GM18508 (cell line): ENCODE results near the gene PHF1.
"Not testable (repeated sequence)": the region's sequence is repeated elsewhere in the genome, so short reads cannot be mapped to it uniquely, and the experiment has no call there.

Source experiments
- ATAC-seq: cut with Tn5 transposase; IDR thresholded peaks from one replicate; pipeline ENCODE4 v1.9.1; 2021; ENCODE audit warnings: moderate number of reproducible peaks; ENCODE audit not compliant: insufficient read depth, unreplicated experiment

The PHF1 gene

GRCh38 chr6:33410711-33411631 lies at the start of gene PHF1:
Gene PHF1, plus strand, starts transcription at chr6:33411014. Its CDS starts 1,250 bp downstream, at chr6:33412264.
- ATAC-seq: no peak

- not testable (repeated sequence) for ATAC-seq
Measured at GRCh38 chr6:33363486-33363885, 47.3 kb upstream of the PHF1 start.

DNA sequence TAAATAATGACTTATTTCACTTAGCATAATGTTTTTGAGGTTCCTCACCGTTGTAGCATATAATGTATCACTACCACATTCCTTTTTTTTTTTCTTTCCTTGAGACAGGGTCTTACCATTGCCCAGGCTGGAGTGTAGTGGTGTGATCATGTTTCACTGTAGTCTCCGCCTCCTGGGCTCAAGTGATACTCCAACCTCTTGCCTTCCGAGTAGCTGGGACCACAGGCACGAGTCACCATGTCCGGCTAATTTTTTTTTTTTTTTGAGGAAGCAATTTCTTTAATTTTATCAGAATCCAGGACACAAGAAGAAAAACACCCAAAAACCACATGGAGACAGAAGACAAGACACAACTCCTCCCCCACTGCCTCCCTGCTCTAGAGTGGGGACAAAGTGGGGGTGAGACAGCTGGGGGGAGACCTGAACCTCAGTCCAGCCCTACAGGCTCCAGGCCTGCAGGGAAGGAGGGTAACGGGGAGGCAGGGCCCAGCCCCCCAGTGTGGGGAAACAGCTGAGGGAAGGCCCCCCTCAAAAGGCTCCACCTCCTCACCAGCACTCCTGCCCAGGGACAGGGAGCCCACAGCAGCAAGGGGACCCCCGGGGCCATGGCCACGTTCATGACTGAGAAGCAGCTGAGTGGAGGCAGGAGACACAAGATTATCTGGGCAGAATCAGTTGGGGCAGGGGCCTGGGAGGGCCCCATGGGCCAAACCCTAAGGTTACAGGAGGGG lies 46.2 kb upstream of the PHF1 start:
- not testable (repeated sequence) for ATAC-seq

- not testable (repeated sequence) for ATAC-seq
Measured at GRCh38 chr6:33365206-33365971, 45.4 kb upstream of the PHF1 start.

DNA sequence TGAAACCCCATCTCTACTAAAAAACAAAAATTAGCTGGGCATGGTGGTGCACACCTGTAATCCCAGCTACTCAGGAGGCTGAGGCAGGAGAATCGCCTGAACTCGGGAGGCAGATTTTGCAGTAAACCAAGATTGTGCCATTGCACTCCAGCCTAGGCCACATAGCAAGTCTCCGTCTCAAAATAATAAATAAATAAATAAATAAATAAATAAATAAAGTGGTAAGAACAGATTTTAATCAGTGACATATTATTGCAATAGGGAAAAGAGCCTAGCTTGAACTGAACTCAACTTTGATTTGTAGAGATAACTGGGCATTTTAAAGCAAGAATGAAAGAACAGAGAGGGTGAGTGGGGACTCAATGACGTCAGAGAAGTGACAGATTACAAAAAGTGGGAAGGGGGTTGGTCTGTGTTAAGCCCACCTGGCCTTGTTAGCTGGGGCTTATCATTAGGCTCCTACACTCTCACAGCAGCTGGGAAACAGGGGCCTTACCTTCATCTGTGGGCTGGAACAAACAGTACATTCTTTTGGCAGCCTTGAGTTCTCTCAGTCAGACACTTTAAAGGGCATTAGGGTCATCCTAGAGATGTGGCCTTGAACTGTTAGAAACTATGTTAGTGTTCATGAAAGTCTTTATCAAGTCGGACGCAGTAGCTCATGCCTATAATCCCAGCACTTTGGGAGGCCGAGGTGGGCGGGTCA lies 43.7 kb upstream of the PHF1 start:
- no peak for ATAC-seq

- ATAC-seq: not testable (repeated sequence)
Measured at GRCh38 chr6:33367715-33368025, 43.1 kb upstream of the PHF1 start.

GRCh38 chr6:33371901-33372300 lies 38.9 kb upstream of the PHF1 start:
- not testable (repeated sequence) for ATAC-seq

- no peak for ATAC-seq
Measured at GRCh38 chr6:33372526-33373123, 38.2 kb upstream of the PHF1 start.

GRCh38 chr6:33373960-33374910 lies 36.6 kb upstream of the PHF1 start:
- ATAC-seq: no peak

DNA sequence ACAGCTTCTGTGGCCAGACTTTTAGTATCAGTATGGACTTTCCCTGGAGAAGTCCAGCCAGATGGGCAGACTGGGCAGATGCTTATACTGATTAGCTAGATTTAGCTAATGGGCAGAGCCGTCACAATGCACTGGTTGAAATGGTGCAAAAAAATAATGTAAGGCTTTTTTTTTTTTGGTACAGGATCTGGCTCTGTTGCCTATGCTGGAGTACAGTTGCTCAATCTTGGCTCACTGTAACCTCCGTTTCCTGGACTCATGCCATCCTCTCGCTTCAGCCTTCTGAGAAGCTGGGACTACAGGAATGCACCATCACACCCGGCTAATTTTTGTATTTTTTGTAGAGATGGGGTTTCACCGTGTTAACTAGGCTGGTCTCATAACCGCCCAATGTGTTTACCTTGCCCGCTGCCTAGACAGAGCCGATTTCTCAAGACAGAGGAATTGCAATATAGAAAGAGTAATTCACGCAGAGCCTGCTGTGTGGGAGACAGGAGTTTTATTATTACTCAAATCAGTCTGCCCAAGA lies 35.6 kb upstream of the PHF1 start:
- no peak for ATAC-seq

GRCh38 chr6:33377171-33377570 lies 33.6 kb upstream of the PHF1 start:
- ATAC-seq: no peak

DNA sequence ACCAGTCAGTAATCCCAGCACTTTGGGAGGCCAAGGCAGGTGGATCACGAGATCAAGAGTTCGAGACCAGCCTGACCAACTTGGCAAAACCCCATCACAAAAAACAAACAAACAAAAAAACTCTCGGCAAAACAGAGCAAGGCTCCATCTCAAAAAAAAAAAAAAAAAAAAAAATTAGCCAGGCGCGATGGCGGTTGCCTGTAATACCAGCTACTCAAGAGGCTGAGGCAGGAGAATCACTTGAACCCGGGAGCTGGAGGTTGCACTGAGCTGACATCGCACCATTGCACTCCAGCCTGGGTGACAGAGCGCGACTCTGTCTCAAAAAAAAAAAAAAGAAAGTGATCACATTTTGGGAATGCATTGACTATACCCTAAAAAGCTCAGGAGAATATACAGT lies 31.6 kb upstream of the PHF1 start:
- ATAC-seq: not testable (repeated sequence)

GRCh38 chr6:33380272-33380981 lies 30.4 kb upstream of the PHF1 start:
- ATAC-seq: no peak

GRCh38 chr6:33383427-33384185 lies 27.2 kb upstream of the PHF1 start:
- no peak for ATAC-seq

GRCh38 chr6:33384581-33385020 lies 26.2 kb upstream of the PHF1 start:
- ATAC-seq: no peak

DNA sequence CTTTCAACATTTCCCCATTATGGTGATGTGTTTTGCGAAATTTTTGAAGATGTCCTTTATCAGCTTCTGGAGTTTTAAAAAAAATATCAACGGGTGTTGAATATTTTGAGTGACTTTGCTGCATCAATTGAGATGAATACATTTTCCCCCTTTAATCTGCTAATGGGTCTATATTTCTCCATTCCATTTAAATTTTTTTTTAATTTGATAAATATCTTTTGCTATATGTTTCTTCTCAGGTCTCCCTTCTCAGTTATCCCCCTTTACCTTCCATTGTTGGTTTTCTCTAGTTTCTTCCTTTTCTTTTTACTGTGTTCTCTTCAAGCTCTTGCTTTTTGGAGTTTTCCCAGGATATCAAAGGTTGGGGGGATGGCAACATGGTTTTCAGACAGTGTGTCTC lies 20.6 kb upstream of the PHF1 start:
- ATAC-seq: no peak

- no peak for ATAC-seq
Measured at GRCh38 chr6:33390767-33391277, 20.0 kb upstream of the PHF1 start.
